ENCODE measurements around the gene FZD8.

Gene FZD8

GRCh38 chr10:35685402-35685801 lies 43.3 kb upstream of the FZD8 start:
- no CpG with 5 or more reads among the region's 3 CpGs for WGBS, 2 donors (ENCODE audit: extremely low coverage in 2 of 2, insufficient read length in 2 of 2, insufficient replicate concordance in 1 of 2)
- Histone ChIP-seq H3K9ac (ENCODE audit: low read depth, low read length, poor library complexity) (no peak overlapping the region), H3K9me3 (replicated peaks in 1 of 2; ENCODE audit: control insufficient read depth in 2 of 2, insufficient read depth in 1 of 2, low read depth in 1 of 2, low read length in 2 of 2) (peaks cover 0 to 2% of the 10 kb centered on the region in 2 donors), H2AFZ (ENCODE audit: low read length) (no peak overlapping the region), H3K4me2 (ENCODE audit: insufficient read depth, low read length, poor library complexity, severe bottlenecking) (no peak overlapping the region), H3K27me3 (ENCODE audit: control insufficient read depth in 3 of 3, insufficient read depth in 3 of 3, low read depth in 1 of 3, low read length in 3 of 3) (peaks cover 0 to 7% (median 0%) of the 10 kb centered on the region in 3 experiments), H3K4me3 (ENCODE audit: low read length in 2 of 2) (no peak overlapping the region), H4K8ac (ENCODE audit: low read depth, low read length) (no peak overlapping the region), H2AK5ac (ENCODE audit: low read depth, low read length) (no peak overlapping the region), H3K27ac (replicated peaks; ENCODE audit: low read length) (no peak overlapping the region), H3K14ac (ENCODE audit: low read length) (no peak overlapping the region), H3K79me1 (ENCODE audit: low read depth, low read length) (no peaks in the 10 kb centered on the region), H3K4ac (ENCODE audit: low read length) (no peak overlapping the region), H3K4me1 (ENCODE audit: control insufficient read depth in 2 of 2, insufficient read depth in 1 of 2, low read depth in 1 of 2, low read length in 2 of 2) (no peaks in the 10 kb centered on the region), H3K23ac (ENCODE audit: low read depth, low read length, poor library complexity) (no peak overlapping the region), H2BK12ac (ENCODE audit: low read length) (no peak overlapping the region), H3K36me3 (replicated peaks in 1 of 2; ENCODE audit: control insufficient read depth in 2 of 2, insufficient read depth in 2 of 2, low read length in 2 of 2) (no peaks in the 10 kb centered on the region), H3K18ac (ENCODE audit: low read length) (no peak overlapping the region), H4K91ac (ENCODE audit: low read depth, low read length, poor library complexity) (no peak overlapping the region), H2BK120ac (ENCODE audit: low read depth, low read length) (no peak overlapping the region), H2BK5ac (ENCODE audit: low read length) (no peak overlapping the region), H2BK15ac (ENCODE audit: low read length) (no peak overlapping the region)
- DNase-seq (ENCODE audit: low spot score) = no peak

- H3K4me1 ChIP-seq (ENCODE audit: control insufficient read depth in 2 of 2, insufficient read depth in 1 of 2, low read depth in 1 of 2, low read length in 2 of 2) = no peaks in the 10 kb centered on the region
- H2BK120ac ChIP-seq (ENCODE audit: low read depth, low read length) = no peak overlapping the region
- no peak overlapping the region for H4K8ac ChIP-seq (ENCODE audit: low read depth, low read length)
- no peak overlapping the region for H2BK5ac ChIP-seq (ENCODE audit: low read length)
- H2AK5ac ChIP-seq (ENCODE audit: low read depth, low read length) = no peak overlapping the region
- no peak overlapping the region for H3K4me2 ChIP-seq (ENCODE audit: insufficient read depth, low read length, poor library complexity, severe bottlenecking)
- H2BK12ac ChIP-seq (ENCODE audit: low read length) = no peak overlapping the region
- H3K27me3 ChIP-seq (ENCODE audit: control insufficient read depth in 3 of 3, insufficient read depth in 3 of 3, low read depth in 1 of 3, low read length in 3 of 3) = peaks cover 0 to 1% (median 0%) of the 10 kb centered on the region in 3 experiments
- peak overlapping the region; percentile 62 for H3K27ac ChIP-seq (replicated peaks; ENCODE audit: low read length)
- H4K91ac ChIP-seq (ENCODE audit: low read depth, low read length, poor library complexity) = no peak overlapping the region
- H3K79me1 ChIP-seq (ENCODE audit: low read depth, low read length) = no peaks in the 10 kb centered on the region
- no CpG with 5 or more reads among the region's 5 CpGs for WGBS, 2 donors (ENCODE audit: extremely low coverage in 2 of 2, insufficient read length in 2 of 2, insufficient replicate concordance in 1 of 2)
- no peak overlapping the region for H3K9ac ChIP-seq (ENCODE audit: low read depth, low read length, poor library complexity)
- no peak overlapping the region for H3K4me3 ChIP-seq (ENCODE audit: low read length in 2 of 2)
- DNase-seq (ENCODE audit: low spot score) = no peak
- no peak overlapping the region for H3K23ac ChIP-seq (ENCODE audit: low read depth, low read length, poor library complexity)
- H3K14ac ChIP-seq (ENCODE audit: low read length) = no peak overlapping the region
- H2BK15ac ChIP-seq (ENCODE audit: low read length) = no peak overlapping the region
- H2AFZ ChIP-seq (ENCODE audit: low read length) = no peak overlapping the region
- no peak overlapping the region for H3K18ac ChIP-seq (ENCODE audit: low read length)
- peaks cover 0 to 2% of the 10 kb centered on the region in 2 donors for H3K9me3 ChIP-seq (replicated peaks in 1 of 2; ENCODE audit: control insufficient read depth in 2 of 2, insufficient read depth in 1 of 2, low read depth in 1 of 2, low read length in 2 of 2)
- no peaks in the 10 kb centered on the region for H3K36me3 ChIP-seq (replicated peaks in 1 of 2; ENCODE audit: control insufficient read depth in 2 of 2, insufficient read depth in 2 of 2, low read length in 2 of 2)
- no peak overlapping the region for H3K4ac ChIP-seq (ENCODE audit: low read length)
Measured at GRCh38 chr10:35684586-35684985, 42.5 kb upstream of the FZD8 start.

- H3K9me3 ChIP-seq (replicated peaks in 1 of 2; ENCODE audit: control insufficient read depth in 2 of 2, insufficient read depth in 1 of 2, low read depth in 1 of 2, low read length in 2 of 2) = no peaks in the 10 kb centered on the region
- no peak overlapping the region for H3K4ac ChIP-seq (ENCODE audit: low read length)
- H2BK5ac ChIP-seq (ENCODE audit: low read length) = no peak overlapping the region
- no peak overlapping the region for H2BK15ac ChIP-seq (ENCODE audit: low read length)
- DNase-seq (ENCODE audit: low spot score) = no peak
- H4K8ac ChIP-seq (ENCODE audit: low read depth, low read length) = no peak overlapping the region
- H3K79me1 ChIP-seq (ENCODE audit: low read depth, low read length) = no peaks in the 10 kb centered on the region
- no peak overlapping the region for H2BK12ac ChIP-seq (ENCODE audit: low read length)
- no peaks in the 10 kb centered on the region for H3K27me3 ChIP-seq (ENCODE audit: control insufficient read depth in 3 of 3, insufficient read depth in 3 of 3, low read depth in 1 of 3, low read length in 3 of 3)
- H2BK120ac ChIP-seq (ENCODE audit: low read depth, low read length) = no peak overlapping the region
- H3K36me3 ChIP-seq (replicated peaks in 1 of 2; ENCODE audit: control insufficient read depth in 2 of 2, insufficient read depth in 2 of 2, low read length in 2 of 2) = no peaks in the 10 kb centered on the region
- H3K4me3 ChIP-seq (ENCODE audit: low read length in 2 of 2) = no peak overlapping the region
- no peak overlapping the region for H3K18ac ChIP-seq (ENCODE audit: low read length)
- H2AK5ac ChIP-seq (ENCODE audit: low read depth, low read length) = no peak overlapping the region
- H3K23ac ChIP-seq (ENCODE audit: low read depth, low read length, poor library complexity) = no peak overlapping the region
- no peaks in the 10 kb centered on the region for H3K4me1 ChIP-seq (ENCODE audit: control insufficient read depth in 2 of 2, insufficient read depth in 1 of 2, low read depth in 1 of 2, low read length in 2 of 2)
- no peak overlapping the region for H3K9ac ChIP-seq (ENCODE audit: low read depth, low read length, poor library complexity)
- H4K91ac ChIP-seq (ENCODE audit: low read depth, low read length, poor library complexity) = no peak overlapping the region
- no CpG with 5 or more reads among the region's 1 CpG for WGBS, 2 donors (ENCODE audit: extremely low coverage in 2 of 2, insufficient read length in 2 of 2, insufficient replicate concordance in 1 of 2)
- H3K14ac ChIP-seq (ENCODE audit: low read length) = no peak overlapping the region
- no peak overlapping the region for H2AFZ ChIP-seq (ENCODE audit: low read length)
- no peak overlapping the region for H3K27ac ChIP-seq (replicated peaks; ENCODE audit: low read length)
- no peak overlapping the region for H3K4me2 ChIP-seq (ENCODE audit: insufficient read depth, low read length, poor library complexity, severe bottlenecking)
Measured at GRCh38 chr10:35675846-35676245, 33.8 kb upstream of the FZD8 start.

- no peak overlapping the region for H2BK15ac ChIP-seq (ENCODE audit: low read length)
- no peak overlapping the region for H4K91ac ChIP-seq (ENCODE audit: low read depth, low read length, poor library complexity)
- no peak overlapping the region for H2BK12ac ChIP-seq (ENCODE audit: low read length)
- no peak overlapping the region for H3K18ac ChIP-seq (ENCODE audit: low read length)
- H3K27me3 ChIP-seq (ENCODE audit: control insufficient read depth in 3 of 3, insufficient read depth in 3 of 3, low read depth in 1 of 3, low read length in 3 of 3) = no peaks in the 10 kb centered on the region
- H2AFZ ChIP-seq (ENCODE audit: low read length) = no peak overlapping the region
- no peaks in the 10 kb centered on the region for H3K36me3 ChIP-seq (replicated peaks in 1 of 2; ENCODE audit: control insufficient read depth in 2 of 2, insufficient read depth in 2 of 2, low read length in 2 of 2)
- H3K27ac ChIP-seq (replicated peaks; ENCODE audit: low read length) = no peak overlapping the region
- H3K9ac ChIP-seq (ENCODE audit: low read depth, low read length, poor library complexity) = no peak overlapping the region
- no peak overlapping the region for H3K4ac ChIP-seq (ENCODE audit: low read length)
- H3K4me3 ChIP-seq (ENCODE audit: low read length in 2 of 2) = no peak overlapping the region
- no peaks in the 10 kb centered on the region for H3K4me1 ChIP-seq (ENCODE audit: control insufficient read depth in 2 of 2, insufficient read depth in 1 of 2, low read depth in 1 of 2, low read length in 2 of 2)
- no peak overlapping the region for H2BK120ac ChIP-seq (ENCODE audit: low read depth, low read length)
- H2AK5ac ChIP-seq (ENCODE audit: low read depth, low read length) = no peak overlapping the region
- no peaks in the 10 kb centered on the region for H3K79me1 ChIP-seq (ENCODE audit: low read depth, low read length)
- DNase-seq (ENCODE audit: low spot score) = no peak
- no peak overlapping the region for H3K4me2 ChIP-seq (ENCODE audit: insufficient read depth, low read length, poor library complexity, severe bottlenecking)
- no peaks in the 10 kb centered on the region for H3K9me3 ChIP-seq (replicated peaks in 1 of 2; ENCODE audit: control insufficient read depth in 2 of 2, insufficient read depth in 1 of 2, low read depth in 1 of 2, low read length in 2 of 2)
- H3K14ac ChIP-seq (ENCODE audit: low read length) = no peak overlapping the region
- no peak overlapping the region for H4K8ac ChIP-seq (ENCODE audit: low read depth, low read length)
- H2BK5ac ChIP-seq (ENCODE audit: low read length) = no peak overlapping the region
- no peak overlapping the region for H3K23ac ChIP-seq (ENCODE audit: low read depth, low read length, poor library complexity)
Measured at GRCh38 chr10:35674843-35675242, 32.7 kb upstream of the FZD8 start.
